WTC11 (cell line): Measurements from ENCODE around the gene NR1I2. TPM values are rescaled to one million over a fixed set of nuclear protein-coding genes. Genes with fewer than 3 reads are reported as not detected.

ENCODE experiments used
- ATAC-seq: fragments of 200-7000 bp; cut with Tn5 transposase; 2 replicates; pipeline ENCODE4 v1.10.0; 2021; ENCODE audit warnings: mild to moderate bottlenecking, moderate library complexity
- CTCF ChIA-PET: fragments of 300-600 bp; sonication (Branson Sonifier 250); formaldehyde crosslinking; loops from one replicate; lab custom pipeline; 2021; ENCODE audit warnings: antibody characterized with exemption; lab: Charles Lee
- POLR2A ChIA-PET: fragments of 350-600 bp; sonication (Branson Sonifier 250); formaldehyde crosslinking; loops from one replicate; lab custom pipeline; 2021; ENCODE audit warnings: antibody characterized with exemption; lab: Charles Lee
- DNase-seq: peaks from one replicate; pipeline ENCODE4 v3.0.0; 2021; ENCODE audit warnings: low spot score
- H3K27ac Mint-ChIP-seq: 2 replicates; pipeline ENCODE4 v1.8.0; 2021; ENCODE audit warnings: mixed read lengths
- H3K27me3 Mint-ChIP-seq: 2 replicates; pipeline ENCODE4 v1.8.0; 2021; ENCODE audit warnings: low read depth, mild to moderate bottlenecking, moderate library complexity, mixed read lengths
- H3K36me3 Mint-ChIP-seq: 2 replicates; pipeline ENCODE4 v1.8.0; 2021; ENCODE audit warnings: mixed read lengths
- H3K4me1 Mint-ChIP-seq: 2 replicates; pipeline ENCODE4 v1.8.0; 2022; ENCODE audit warnings: mixed read lengths
- H3K4me3 Mint-ChIP-seq: 2 replicates; pipeline ENCODE4 v1.8.0; 2021; ENCODE audit warnings: mild to moderate bottlenecking, moderate library complexity, mixed read lengths
- H3K9me3 Mint-ChIP-seq: 2 replicates; pipeline ENCODE4 v1.8.0; 2021; ENCODE audit warnings: mixed read lengths
- ATF1 ChIP-seq: sonication (generic); formaldehyde crosslinking; IDR thresholded peaks from 2 replicates; pipeline ENCODE4 v1.8.1; 2023; ENCODE audit warnings: mild to moderate bottlenecking, moderate library complexity, missing genetic modification reagents
- CREB1 ChIP-seq: sonication (generic); formaldehyde crosslinking; IDR thresholded peaks from 2 replicates; pipeline ENCODE4 v1.8.0; 2023; ENCODE audit warnings: mild to moderate bottlenecking, missing genetic modification reagents
- GABPB1 ChIP-seq: sonication (generic); formaldehyde crosslinking; IDR thresholded peaks from 2 replicates; pipeline ENCODE4 v1.8.1; 2023; ENCODE audit warnings: mild to moderate bottlenecking, missing genetic modification reagents
- HMGA2 ChIP-seq: fragments of 250-450 bp; sonication (Bioruptor Pico); IDR thresholded peaks from 2 replicates; pipeline ENCODE4 v1.4.0; 2021; ENCODE audit warnings: mild to moderate bottlenecking, moderate library complexity
- MYBL2 ChIP-seq: sonication (generic); formaldehyde crosslinking; IDR thresholded peaks from 2 replicates; pipeline ENCODE4 v1.8.1; 2023; ENCODE audit warnings: mild to moderate bottlenecking, moderate library complexity, missing genetic modification reagents
- NFE2L1 ChIP-seq: sonication (generic); formaldehyde crosslinking; IDR thresholded peaks from 2 replicates; pipeline ENCODE4 v1.8.1; 2023; ENCODE audit warnings: missing genetic modification reagents
- SMAD3 ChIP-seq: sonication (generic); formaldehyde crosslinking; IDR thresholded peaks from 2 replicates; pipeline ENCODE4 v1.8.0; 2022; ENCODE audit warnings: missing genetic modification reagents, mild to moderate bottlenecking, borderline replicate concordance
- ZNF219 ChIP-seq: sonication (generic); formaldehyde crosslinking; IDR thresholded peaks from 2 replicates; pipeline ENCODE4 v1.8.0; 2023; ENCODE audit warnings: missing genetic modification reagents, mild to moderate bottlenecking, borderline replicate concordance
- ZNF423 ChIP-seq: fragments of 250-450 bp; sonication (Bioruptor Pico); IDR thresholded peaks from 2 replicates; pipeline ENCODE4 v2.1.2; 2022; ENCODE audit warnings: mild to moderate bottlenecking, moderate library complexity
- total RNA-seq: library from RNA; stranded (reverse); gene quantifications from 3 replicates; pipeline ENCODE4 v1.2.3, GENCODE V29; 2021
- TF ChIP-seq, protein P1 (sequence below): sonication (generic); formaldehyde crosslinking; IDR thresholded peaks from 2 replicates; pipeline ENCODE4 v1.8.0; 2023; ENCODE audit warnings: mild to moderate bottlenecking, missing genetic modification reagents
- TF ChIP-seq, protein P2 (sequence below): fragments of 250-450 bp; sonication (Bioruptor Pico); IDR thresholded peaks from 2 replicates; pipeline ENCODE4 v2.1.2; 2022; ENCODE audit warnings: mild to moderate bottlenecking, moderate library complexity
- TF ChIP-seq, protein P3 (sequence below): sonication (generic); formaldehyde crosslinking; IDR thresholded peaks from 2 replicates; pipeline ENCODE4 v1.8.1; 2023; ENCODE audit warnings: mild to moderate bottlenecking, missing genetic modification reagents
- TF ChIP-seq, protein P4 (sequence below): fragments of 250-450 bp; sonication (Bioruptor Pico); conservative IDR thresholded peaks from 2 replicates; pipeline ENCODE4 v1.9.0; 2021; ENCODE audit warnings: mild to moderate bottlenecking
- TF ChIP-seq, protein P5 (sequence below): sonication (generic); formaldehyde crosslinking; IDR thresholded peaks from 2 replicates; pipeline ENCODE4 v1.8.1; 2022; ENCODE audit warnings: mild to moderate bottlenecking, missing genetic modification reagents, moderate library complexity, borderline replicate concordance
- TF ChIP-seq, protein P6 (sequence below): fragments of 200-600 bp; IDR thresholded peaks from 2 replicates; pipeline ENCODE4 v1.8.0; 2022; ENCODE audit warnings: antibody characterized with exemption
- TF ChIP-seq, protein P7 (sequence below): sonication (generic); formaldehyde crosslinking; IDR thresholded peaks from 2 replicates; pipeline ENCODE4 v1.8.1; 2022; ENCODE audit warnings: missing genetic modification reagents, borderline replicate concordance
- TF ChIP-seq, protein P8 (sequence below): sonication (generic); formaldehyde crosslinking; IDR thresholded peaks from 2 replicates; pipeline ENCODE4 v1.8.0; 2022; ENCODE audit warnings: missing genetic modification reagents

Gene NR1I2
- total RNA-seq, 1 experiment from 2014 or later: 1.7 TPM

DNA sequence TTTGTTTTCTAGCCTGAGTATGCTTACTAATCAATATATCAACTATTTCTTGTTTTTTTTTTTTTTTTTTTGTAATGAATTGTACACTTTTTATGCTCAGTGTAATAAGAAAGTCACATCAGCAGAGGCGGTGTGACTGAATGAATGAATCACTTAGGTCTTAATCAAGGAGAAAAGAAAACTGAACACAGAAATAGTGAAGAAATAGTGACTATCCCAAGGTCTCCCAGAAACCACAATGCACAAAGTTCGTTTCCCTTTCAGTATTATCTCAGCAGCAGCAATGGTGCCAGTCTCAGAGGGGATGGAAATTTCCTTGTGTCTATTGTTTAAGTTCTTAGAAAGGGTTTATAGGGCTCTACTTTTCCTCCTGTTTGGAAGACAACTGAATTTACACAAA is 80.7 kb downstream of the NR1I2 start:
- DNase-seq (no peak), ATAC-seq (no peak)
- no peak overlapping the region for H3K4me3 Mint-ChIP-seq
- no peak overlapping the region for H3K27ac Mint-ChIP-seq
- ChIA-PET CTCF (no interaction called here), POLR2A (no interaction called here)
- H3K36me3 Mint-ChIP-seq: peaks cover 38% of the 10 kb centered on the region
- no peaks in the 10 kb centered on the region for H3K27me3 Mint-ChIP-seq
- H3K9me3 Mint-ChIP-seq: peaks cover 16% of the 10 kb centered on the region
- TF ChIP-seq ATF1 (CRISPR knock-in tag) (no peak), ZNF423 (CRISPR knock-in tag) (no peak), GABPB1 (CRISPR knock-in tag) (no peak), NFE2L1 (CRISPR knock-in tag) (no peak)
- TF ChIP-seq, protein P1, sequence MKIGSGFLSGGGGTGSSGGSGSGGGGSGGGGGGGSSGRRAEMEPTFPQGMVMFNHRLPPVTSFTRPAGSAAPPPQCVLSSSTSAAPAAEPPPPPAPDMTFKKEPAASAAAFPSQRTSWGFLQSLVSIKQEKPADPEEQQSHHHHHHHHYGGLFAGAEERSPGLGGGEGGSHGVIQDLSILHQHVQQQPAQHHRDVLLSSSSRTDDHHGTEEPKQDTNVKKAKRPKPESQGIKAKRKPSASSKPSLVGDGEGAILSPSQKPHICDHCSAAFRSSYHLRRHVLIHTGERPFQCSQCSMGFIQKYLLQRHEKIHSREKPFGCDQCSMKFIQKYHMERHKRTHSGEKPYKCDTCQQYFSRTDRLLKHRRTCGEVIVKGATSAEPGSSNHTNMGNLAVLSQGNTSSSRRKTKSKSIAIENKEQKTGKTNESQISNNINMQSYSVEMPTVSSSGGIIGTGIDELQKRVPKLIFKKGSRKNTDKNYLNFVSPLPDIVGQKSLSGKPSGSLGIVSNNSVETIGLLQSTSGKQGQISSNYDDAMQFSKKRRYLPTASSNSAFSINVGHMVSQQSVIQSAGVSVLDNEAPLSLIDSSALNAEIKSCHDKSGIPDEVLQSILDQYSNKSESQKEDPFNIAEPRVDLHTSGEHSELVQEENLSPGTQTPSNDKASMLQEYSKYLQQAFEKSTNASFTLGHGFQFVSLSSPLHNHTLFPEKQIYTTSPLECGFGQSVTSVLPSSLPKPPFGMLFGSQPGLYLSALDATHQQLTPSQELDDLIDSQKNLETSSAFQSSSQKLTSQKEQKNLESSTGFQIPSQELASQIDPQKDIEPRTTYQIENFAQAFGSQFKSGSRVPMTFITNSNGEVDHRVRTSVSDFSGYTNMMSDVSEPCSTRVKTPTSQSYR (CRISPR knock-in tag): no peak
- TF ChIP-seq, protein P2, sequence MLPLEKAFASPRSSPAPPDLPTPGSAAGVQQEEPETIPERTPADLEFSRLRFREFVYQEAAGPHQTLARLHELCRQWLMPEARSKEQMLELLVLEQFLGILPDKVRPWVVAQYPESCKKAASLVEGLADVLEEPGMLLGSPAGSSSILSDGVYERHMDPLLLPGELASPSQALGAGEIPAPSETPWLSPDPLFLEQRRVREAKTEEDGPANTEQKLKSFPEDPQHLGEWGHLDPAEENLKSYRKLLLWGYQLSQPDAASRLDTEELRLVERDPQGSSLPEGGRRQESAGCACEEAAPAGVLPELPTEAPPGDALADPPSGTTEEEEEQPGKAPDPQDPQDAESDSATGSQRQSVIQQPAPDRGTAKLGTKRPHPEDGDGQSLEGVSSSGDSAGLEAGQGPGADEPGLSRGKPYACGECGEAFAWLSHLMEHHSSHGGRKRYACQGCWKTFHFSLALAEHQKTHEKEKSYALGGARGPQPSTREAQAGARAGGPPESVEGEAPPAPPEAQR: no peak
- TF ChIP-seq, protein P3, sequence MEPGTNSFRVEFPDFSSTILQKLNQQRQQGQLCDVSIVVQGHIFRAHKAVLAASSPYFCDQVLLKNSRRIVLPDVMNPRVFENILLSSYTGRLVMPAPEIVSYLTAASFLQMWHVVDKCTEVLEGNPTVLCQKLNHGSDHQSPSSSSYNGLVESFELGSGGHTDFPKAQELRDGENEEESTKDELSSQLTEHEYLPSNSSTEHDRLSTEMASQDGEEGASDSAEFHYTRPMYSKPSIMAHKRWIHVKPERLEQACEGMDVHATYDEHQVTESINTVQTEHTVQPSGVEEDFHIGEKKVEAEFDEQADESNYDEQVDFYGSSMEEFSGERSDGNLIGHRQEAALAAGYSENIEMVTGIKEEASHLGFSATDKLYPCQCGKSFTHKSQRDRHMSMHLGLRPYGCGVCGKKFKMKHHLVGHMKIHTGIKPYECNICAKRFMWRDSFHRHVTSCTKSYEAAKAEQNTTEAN: no peak
- TF ChIP-seq, protein P4, sequence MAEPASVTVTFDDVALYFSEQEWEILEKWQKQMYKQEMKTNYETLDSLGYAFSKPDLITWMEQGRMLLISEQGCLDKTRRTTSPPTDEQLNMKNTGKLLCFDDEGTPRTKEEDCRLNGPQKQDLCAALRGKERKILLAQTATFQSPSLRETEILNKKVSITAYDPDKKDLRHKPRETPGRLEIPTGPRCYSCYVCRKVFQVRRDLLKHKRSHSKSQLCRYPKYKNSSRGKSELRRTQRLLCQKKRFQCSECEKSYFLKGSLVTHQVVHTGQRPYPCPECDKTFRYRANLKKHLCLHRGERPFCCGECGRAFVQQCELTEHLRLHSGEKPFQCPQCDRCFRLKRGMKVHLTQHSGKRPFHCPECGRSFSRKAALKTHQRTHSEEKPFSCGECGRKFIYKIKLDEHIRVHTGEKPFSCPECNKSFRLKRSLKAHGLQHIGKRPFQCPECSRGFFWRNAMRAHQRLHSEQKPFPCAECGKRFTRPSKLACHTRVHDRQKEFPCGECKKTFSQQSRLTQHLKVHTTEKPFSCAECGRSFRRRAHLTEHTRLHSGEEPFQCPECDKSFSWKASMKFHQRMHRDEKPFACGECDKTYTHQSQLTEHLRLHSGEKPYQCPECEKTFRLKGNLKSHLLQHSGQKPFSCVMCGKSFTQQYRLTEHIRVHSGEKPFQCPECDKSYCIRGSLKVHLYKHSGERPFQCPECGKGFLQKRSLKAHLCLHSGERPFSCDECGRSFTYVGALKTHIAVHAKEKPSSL (CRISPR knock-in tag): no peak
- TF ChIP-seq, protein P5, sequence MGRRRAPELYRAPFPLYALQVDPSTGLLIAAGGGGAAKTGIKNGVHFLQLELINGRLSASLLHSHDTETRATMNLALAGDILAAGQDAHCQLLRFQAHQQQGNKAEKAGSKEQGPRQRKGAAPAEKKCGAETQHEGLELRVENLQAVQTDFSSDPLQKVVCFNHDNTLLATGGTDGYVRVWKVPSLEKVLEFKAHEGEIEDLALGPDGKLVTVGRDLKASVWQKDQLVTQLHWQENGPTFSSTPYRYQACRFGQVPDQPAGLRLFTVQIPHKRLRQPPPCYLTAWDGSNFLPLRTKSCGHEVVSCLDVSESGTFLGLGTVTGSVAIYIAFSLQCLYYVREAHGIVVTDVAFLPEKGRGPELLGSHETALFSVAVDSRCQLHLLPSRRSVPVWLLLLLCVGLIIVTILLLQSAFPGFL (CRISPR knock-in tag): no peak
- TF ChIP-seq, protein P6, sequence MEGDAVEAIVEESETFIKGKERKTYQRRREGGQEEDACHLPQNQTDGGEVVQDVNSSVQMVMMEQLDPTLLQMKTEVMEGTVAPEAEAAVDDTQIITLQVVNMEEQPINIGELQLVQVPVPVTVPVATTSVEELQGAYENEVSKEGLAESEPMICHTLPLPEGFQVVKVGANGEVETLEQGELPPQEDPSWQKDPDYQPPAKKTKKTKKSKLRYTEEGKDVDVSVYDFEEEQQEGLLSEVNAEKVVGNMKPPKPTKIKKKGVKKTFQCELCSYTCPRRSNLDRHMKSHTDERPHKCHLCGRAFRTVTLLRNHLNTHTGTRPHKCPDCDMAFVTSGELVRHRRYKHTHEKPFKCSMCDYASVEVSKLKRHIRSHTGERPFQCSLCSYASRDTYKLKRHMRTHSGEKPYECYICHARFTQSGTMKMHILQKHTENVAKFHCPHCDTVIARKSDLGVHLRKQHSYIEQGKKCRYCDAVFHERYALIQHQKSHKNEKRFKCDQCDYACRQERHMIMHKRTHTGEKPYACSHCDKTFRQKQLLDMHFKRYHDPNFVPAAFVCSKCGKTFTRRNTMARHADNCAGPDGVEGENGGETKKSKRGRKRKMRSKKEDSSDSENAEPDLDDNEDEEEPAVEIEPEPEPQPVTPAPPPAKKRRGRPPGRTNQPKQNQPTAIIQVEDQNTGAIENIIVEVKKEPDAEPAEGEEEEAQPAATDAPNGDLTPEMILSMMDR: no peak
- TF ChIP-seq, protein P7, sequence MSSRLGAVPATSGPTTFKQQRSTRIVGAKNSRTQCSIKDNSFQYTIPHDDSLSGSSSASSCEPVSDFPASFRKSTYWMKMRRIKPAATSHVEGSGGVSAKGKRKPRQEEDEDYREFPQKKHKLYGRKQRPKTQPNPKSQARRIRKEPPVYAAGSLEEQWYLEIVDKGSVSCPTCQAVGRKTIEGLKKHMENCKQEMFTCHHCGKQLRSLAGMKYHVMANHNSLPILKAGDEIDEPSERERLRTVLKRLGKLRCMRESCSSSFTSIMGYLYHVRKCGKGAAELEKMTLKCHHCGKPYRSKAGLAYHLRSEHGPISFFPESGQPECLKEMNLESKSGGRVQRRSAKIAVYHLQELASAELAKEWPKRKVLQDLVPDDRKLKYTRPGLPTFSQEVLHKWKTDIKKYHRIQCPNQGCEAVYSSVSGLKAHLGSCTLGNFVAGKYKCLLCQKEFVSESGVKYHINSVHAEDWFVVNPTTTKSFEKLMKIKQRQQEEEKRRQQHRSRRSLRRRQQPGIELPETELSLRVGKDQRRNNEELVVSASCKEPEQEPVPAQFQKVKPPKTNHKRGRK: no peak
- H3K4me1 Mint-ChIP-seq: no peaks in the 10 kb centered on the region

DNA sequence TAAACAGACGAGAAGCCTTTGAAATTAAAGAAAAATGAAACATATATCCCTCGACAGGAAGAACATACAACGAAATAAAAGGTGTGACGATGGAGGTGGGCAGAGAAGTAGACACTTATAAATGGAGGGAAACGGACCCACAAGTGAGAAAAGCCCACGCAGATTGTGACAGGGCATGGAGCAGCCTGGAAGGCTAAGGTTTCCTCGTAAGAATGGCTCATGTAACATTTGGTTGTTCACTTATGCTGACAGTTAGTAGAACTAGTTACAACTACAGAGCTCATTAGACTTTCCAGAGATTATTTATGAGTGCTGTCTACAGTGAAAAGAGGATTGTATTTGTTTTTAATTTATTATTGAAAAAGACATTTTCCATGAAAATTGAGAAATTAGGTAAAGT is 82.6 kb downstream of the NR1I2 start:
- Mint-ChIP-seq H3K36me3 (peaks cover 25% of the 10 kb centered on the region), H3K9me3 (peaks cover 5% of the 10 kb centered on the region; the same call in 1 of the 2 replicates), H3K27ac (no peak overlapping the region), H3K4me1 (no peaks in the 10 kb centered on the region), H3K4me3 (no peak overlapping the region), H3K27me3 (no peaks in the 10 kb centered on the region)
- ATAC-seq (no peak), DNase-seq (no peak)
- TF ChIP-seq HMGA2 (CRISPR knock-in tag) (no peak), SMAD3 (no peak), ZNF219 (CRISPR knock-in tag) (no peak), MYBL2 (CRISPR knock-in tag) (no peak), CREB1 (CRISPR knock-in tag) (no peak)
- TF ChIP-seq, protein P8, sequence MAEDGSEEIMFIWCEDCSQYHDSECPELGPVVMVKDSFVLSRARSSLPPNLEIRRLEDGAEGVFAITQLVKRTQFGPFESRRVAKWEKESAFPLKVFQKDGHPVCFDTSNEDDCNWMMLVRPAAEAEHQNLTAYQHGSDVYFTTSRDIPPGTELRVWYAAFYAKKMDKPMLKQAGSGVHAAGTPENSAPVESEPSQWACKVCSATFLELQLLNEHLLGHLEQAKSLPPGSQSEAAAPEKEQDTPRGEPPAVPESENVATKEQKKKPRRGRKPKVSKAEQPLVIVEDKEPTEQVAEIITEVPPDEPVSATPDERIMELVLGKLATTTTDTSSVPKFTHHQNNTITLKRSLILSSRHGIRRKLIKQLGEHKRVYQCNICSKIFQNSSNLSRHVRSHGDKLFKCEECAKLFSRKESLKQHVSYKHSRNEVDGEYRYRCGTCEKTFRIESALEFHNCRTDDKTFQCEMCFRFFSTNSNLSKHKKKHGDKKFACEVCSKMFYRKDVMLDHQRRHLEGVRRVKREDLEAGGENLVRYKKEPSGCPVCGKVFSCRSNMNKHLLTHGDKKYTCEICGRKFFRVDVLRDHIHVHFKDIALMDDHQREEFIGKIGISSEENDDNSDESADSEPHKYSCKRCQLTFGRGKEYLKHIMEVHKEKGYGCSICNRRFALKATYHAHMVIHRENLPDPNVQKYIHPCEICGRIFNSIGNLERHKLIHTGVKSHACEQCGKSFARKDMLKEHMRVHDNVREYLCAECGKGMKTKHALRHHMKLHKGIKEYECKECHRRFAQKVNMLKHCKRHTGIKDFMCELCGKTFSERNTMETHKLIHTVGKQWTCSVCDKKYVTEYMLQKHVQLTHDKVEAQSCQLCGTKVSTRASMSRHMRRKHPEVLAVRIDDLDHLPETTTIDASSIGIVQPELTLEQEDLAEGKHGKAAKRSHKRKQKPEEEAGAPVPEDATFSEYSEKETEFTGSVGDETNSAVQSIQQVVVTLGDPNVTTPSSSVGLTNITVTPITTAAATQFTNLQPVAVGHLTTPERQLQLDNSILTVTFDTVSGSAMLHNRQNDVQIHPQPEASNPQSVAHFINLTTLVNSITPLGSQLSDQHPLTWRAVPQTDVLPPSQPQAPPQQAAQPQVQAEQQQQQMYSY (CRISPR knock-in tag): no peak
- POLR2A ChIA-PET: no interaction called here
- CTCF ChIA-PET: interaction anchor here (1.2 kb wide), 1 partner anchor 176 kb away, joined by 3 read pairs; no protein-coding TSS in a partner anchor
